GM18867 (cell line): ENCODE data around the gene PIEZO1.
"Not testable (repeated sequence)": the region's sequence is repeated elsewhere in the genome, so short reads cannot be mapped to it uniquely, and the experiment has no call there.

Experiments
- ATAC-seq: cut with Tn5 transposase; IDR thresholded peaks from one replicate; pipeline ENCODE4 v1.9.1; 2021; ENCODE audit warnings: mild to moderate bottlenecking, moderate library complexity; ENCODE audit not compliant: unreplicated experiment

PIEZO1 gene

DNA sequence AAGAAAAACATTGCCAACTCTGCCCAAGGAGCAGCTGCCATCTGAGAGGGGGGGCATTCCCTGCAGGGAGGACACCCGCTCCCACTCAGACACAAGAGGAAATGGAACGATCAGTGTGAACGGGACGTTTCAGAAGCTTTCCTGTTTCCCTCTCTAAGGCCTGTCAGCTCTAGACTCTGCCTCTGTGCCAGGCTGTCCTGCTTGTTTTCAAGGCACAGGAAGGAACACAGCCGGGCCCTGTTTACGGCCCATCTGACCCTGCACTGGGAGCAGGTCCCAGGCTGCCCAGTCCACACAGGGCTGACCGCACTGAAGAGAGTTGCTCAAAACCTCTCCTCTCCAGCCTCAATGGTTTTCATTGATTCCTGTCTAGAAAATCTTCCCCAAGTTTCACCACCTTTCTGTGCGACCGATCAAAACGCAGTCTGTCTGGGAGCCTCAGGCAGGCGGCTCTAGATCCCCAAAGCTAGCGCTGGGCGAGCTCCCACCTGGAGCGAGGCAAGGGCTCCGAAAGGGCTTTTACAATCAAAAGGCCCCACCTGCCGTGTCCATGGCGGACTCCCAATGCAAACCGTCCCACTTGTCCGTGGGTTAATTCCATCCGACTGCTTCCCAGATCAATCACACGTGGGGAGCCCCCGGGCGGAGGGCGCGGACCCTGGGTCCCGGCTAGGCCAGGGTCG lies 1.5 kb downstream of the PIEZO1 start:
- ATAC-seq: no peak

DNA sequence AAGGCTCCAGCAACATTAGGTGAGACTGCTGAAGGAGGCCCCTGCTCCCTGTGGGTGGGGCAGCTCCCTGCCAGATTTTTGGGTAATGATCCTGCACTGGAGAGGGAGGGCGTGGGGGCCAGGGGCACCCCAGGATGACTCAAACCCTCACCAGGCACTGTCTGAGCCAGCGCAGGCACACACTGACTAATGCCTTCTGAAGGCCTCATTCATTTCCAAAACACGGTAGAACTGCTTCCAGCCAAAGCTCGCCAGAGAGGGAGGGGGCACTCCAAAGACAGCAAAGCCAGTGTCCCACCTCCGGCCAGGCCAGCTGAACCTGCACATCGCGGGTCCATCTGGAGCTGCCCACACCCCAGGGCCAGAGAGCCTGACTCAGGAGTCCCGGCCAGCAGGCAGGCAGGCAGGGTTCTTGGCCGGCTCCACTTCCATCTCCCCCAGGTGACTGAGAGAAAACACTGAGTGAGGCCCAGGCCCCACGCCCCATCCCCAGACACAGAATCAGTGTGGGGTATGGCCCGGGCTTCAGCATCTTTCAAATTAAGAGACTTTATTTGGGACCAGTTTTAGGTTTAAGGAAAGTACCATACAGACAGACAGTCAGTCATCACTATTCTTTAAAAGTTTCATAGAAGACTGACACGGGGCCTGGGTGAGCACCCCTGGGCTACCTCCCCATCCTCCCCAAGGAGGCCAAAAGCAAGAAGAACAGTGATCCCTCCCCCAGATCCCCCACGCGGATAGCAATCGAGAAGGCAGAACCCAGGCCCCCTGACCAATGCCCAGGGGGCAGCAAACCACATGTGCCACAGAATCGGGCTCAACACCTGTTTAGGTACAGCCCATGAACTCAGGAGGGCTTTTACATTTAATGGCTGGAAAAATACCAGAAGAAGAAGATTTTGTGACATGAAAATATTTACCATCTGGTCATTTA lies 2.3 kb downstream of the PIEZO1 start:
- ATAC-seq: no peak

DNA sequence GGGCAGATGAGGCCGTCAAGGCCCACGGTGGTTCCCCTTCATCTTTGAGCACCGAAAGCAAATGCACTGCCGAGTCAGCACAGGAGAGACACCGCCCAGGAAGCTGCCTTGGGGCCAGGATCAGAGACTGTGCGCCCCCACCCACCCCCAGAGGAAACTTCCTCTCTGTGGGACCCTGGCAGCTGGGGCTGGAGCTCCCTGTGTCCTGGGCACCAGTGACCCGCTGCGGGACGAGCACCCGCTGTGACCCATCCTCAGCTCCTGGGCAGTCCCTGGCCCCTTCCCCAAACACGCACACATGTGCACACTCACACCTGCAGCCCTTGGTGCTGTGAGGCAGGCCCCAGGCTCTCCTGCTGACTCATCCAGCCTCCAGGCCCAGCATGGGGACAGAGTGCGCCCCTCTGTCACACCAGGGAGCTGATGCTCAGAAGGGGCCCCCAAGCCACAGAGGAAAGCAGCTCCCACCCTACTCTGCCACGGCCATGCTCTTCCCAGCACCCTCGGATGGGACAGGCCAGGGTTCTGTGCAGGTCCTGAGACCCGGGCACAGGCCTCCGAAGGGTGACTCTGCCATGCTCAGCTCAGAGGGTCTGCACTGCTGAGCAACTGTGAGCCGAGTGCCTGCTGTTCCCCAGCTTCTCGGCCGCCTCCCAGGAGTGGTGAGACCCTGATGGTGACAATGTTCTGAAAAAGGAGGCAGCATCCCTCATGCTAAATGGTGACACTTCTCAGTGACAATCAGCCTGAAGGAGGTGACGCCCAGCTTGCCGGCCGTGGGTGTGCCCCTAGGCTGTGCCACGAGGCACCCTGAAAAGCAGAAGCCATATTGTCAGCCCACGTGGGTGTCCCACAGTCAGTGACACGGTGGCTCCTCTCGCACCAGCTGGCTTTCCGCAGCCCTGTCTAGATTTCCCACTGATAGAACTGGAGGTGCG lies 3.6 kb downstream of the PIEZO1 start:
- ATAC-seq: no peak

DNA sequence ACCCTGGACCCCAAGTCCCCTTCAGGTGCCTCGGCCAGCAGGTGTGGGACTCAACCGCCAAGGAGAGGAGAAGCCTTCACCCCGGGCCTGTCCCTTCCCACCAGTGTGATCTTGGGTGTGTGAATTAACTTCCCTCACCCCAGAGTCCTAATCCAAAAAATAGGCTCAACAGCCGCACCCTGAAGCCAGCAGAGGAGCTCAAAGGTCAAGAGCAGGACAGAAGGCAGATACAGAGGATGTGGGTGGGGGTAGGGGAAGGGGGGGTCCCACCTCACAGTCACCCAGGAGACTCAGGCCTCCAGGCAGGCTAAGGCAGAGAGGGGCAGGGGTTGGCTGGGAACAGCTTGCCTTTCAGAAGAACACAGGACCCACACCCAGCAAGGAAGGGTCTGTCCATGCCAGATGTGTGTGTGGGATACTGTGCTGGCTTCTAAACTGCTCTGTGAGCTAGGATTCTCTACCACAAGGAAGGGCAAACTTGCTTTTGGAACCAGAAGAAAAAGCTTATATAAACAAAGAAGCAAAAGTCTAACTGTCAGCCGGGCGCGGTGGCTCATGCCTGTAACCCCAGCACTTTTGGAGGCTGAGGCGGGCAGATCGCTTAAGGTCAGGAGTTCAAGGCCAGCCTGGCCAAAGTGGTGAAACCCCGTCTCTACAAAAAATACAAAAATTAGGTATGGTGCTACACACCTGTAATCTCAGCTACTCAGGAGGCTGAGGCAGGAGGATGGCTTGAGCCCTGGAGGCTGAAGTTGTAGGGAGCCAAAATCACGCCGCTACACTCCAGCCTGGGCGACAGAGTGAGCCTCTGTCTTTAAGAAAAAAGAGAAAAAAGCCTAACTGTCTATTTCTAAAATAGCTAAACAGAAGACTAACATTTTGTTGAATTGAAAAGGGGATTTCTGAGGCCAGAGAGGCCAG lies 4.6 kb downstream of the PIEZO1 start:
- no peak for ATAC-seq

DNA sequence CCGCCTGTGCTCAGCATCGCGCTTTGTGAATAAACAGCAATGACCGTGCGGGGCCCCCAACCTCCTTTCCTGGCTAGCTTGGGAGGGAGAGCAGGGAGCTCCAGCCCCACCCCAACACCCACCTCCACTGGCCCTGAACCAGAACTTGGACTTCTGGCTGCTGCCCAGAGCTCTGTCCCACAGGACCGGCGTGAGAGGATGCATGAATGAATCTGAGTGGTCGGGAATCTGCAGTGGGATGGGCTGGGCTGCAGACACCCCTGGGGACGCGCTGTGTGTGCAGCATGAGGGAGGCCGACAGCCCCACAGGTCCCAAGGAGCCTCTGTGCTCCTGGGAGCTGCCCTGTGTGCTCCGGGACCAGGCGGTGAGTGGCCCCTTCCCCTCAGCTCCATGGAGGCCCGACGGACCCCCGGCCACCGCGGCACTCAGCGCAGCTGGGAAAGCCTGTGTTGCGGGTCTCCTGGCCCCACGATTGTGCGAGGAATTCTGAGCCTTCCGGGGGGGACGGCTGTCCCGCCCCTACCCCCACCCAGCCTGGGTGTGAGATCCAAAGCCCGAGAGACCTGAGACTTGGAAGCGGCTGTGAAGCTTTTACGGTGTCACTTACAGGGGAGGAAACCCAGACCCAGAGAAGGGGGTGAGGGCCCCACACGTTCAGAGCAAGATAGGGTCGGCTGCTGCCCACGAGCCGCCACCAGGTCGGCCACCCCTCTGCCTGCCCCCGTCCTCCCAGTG lies 5.4 kb downstream of the PIEZO1 start:
- no peak for ATAC-seq

DNA sequence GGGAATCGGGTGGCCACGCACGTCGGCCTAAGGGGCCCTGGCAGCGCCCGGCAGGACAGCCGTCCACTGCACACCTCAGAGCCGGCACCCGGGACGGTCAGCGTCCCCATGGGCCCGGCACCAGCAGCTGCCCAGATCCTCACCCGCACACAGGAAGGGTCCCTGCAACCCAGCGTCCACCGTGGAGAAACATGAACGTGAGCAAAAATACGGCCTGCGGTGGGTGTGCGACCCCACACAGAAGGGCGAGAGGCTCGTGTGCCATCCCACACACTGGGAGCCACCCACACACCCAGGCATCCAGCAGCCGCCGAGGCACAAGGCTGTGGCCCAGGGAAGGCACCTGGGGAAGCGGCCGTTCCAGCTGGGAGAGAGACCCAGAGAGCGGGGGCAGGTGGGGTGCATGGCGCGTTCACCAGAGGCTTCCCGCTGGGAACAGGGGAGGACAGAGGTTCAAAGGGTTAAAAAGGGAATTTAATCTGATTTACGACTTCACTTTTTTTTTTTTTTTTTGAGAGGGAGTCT lies 6.4 kb downstream of the PIEZO1 start:
- ATAC-seq: no peak

DNA sequence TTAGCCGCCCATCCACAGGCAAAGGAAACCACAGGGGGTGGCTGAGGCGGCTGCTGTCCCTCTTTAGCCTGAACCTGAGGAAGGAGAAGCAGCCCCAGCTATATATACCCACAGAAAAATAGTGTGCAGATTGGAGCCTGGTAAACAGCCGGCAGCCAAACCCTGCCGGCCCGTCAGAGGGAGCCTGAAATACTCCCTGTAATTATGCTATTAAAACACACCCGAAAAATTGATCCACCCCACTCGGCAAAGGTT lies 6.8 kb downstream of the PIEZO1 start:
- no peak for ATAC-seq

DNA sequence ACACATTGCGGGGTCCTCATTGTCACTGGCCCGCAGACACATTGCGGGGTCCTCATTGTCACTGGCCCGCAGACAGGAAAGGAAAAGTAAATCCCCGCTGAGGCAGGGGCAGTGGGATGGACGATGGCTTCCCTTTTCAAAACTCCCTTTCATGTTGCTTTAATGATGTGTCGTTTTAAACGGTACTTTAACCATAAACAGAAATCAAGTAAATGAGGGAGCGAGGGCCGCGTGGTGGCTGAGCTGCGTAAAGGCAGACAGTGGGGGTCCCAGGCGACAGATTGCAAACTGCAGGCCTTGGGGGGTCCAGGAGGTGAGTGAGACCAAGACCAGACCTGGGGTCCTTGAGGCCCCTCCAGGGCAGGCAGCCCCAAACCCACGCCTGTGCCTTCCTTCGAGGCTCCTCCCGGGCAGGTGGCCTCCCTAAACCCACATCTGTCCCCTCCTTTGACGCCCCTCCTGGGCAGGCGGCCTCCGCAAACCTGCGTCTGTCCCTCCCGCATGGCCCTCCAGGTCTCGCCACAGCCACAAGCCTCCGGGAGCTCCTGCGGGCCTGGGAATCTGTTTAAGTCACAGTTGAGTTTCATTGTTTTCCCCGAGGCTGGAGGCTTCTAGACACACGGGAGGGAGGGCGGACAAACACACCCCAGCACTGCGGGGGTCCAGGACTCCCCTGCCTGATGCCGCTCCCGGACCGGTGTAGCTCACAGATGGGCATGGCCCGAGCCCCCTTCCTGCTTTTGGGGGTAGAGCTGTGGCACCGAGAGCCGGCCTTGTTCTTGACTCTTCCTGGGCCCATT lies 7.3 kb downstream of the PIEZO1 start:
- ATAC-seq: no peak

DNA sequence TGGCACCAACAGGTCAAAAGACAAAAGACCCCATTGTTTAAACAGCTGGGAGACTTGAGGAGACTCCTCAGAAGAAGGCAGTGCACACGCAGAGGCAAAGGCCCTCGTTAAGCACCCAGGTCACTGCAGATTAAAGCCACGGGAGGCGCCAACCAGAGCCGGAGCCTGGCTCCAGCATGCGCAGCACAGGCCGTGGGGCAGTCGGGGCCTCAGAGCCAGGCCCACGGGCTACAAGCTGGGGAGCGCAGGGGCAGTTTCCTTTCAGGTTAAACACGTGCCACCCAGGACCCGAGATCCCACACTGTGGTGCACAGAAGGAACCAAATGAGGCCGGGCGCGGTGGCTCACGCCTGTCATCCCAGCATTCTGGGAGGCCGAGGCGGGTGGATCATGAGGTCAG lies 9.2 kb downstream of the PIEZO1 start:
- ATAC-seq: no peak

DNA sequence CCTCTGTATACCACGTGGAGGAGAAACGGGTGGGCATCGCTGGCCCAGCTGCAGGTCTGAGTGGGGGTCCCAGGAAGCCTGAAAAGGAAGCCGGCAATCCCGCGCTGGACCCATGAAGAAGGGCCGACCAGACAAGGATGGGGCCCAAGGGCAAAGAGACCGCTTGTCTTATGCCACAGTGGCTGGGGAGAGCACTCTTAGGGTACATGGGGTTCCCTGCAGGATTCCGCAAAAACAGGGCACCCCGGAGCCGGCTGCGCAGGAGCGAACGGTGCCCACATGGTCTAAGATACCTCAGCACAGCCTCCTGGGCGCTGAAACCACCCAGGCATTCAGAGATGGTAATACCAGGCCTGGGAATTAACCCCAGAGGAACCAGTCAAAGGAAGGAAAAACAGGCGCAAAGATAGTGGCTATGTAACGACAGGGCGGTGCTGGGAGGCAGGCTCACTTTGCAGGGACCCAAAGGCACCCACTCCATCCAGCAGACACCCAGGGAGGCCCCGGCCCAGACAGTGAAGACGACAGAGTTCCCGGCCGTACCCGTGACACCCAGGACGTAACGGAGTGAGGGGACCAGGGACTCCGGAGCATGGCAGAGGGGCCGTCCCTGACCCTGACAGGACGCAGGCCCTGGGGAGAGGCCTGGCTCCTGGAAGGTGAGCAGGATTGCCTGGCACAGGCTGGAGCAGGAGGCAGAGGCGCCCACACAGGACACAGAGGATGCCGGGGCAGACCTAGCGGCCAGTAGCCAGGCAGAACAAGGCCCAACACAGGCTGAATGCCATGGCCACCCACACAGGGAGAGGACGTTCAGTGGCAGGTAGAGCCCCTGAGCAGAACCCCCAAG lies 10.3 kb downstream of the PIEZO1 start:
- no peak for ATAC-seq

DNA sequence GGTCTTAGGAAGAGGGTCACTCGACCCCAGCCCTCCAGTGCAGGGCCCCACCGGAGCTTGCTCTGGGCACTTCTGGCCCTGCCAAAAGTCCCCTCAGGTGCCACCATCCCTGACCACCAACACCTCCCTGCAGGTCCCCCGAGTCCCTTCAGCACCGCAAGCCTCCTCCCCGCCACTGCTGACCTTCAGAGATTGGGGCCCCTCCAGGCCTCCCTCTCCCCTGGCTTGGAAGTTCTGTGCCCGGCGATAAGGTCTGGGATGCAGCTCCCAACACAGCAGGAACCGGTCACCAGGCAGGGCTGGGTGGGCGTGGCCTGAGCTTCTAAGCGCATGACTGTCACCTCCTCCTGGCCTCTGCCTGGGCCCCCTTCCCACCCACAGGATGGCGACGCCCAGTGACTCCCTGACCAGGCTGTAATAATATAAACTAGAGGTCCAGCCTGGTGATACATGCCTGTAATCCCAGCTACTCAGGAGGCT lies 11.2 kb downstream of the PIEZO1 start:
- no peak for ATAC-seq

DNA sequence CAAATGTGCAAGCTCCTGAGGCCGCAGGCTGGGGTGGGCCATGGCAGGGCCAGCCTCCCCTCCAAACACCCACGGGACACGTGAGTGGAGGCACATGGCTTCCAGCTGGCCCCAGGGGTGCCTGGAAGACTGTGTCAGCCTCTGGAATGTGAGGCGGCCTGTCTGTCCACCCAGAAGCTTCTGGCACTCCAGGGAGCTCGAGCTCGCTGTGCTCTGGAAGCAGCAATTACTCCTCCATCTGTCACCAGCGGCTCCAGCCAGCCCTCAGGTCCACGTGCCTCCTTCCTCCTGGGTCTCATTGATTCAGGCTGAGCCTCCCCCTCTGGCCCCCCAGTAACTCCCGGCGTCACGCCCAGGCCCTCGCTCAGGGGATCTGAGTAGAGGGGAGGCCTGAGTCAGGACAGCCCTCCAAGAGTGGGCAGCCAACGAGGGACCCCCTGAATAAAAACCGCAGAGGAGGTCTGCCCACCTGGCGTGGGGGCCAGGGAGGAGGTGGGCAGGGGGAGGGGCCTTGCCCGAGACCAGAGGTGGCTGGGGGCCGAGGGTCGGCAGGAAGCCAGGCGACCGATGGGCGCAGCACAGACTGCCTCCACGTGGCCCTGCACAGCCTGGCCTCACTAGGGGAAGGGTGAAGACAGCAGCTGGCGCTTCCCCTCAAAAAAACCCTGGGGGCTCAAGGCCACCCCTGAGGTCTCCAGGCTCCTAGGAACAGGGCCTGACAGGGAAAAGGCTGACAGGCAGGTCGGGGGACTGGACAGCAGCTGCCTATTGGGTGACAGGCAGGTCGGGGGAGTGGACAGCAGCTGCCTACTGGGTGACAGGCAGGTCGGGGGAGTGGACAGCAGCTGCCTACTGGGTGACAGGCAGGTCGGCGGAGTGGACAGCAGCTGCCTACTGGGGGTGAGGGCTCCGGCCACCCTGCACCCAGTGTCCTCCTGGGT lies 11.9 kb downstream of the PIEZO1 start:
- ATAC-seq: no peak

DNA sequence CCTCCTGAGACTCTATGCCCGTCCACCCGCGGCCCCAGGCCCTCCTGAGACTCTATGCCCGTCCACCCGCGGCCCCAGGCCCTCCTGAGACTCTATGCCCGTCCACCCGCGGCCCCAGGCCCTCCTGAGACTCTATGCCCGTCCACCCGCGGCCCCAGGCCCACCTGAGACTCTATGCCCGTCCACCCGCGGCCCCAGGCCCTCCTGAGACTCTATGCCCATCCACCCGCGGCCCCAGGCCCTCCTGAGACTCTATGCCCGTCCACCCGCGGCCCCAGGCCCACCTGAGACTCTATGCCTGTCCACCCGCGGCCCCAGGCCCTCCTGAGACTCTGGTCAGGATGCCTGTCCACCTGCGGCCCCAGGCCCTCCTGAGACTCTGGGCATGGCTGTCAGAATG lies 13.2 kb downstream of the PIEZO1 start:
- not testable (repeated sequence) for ATAC-seq

DNA sequence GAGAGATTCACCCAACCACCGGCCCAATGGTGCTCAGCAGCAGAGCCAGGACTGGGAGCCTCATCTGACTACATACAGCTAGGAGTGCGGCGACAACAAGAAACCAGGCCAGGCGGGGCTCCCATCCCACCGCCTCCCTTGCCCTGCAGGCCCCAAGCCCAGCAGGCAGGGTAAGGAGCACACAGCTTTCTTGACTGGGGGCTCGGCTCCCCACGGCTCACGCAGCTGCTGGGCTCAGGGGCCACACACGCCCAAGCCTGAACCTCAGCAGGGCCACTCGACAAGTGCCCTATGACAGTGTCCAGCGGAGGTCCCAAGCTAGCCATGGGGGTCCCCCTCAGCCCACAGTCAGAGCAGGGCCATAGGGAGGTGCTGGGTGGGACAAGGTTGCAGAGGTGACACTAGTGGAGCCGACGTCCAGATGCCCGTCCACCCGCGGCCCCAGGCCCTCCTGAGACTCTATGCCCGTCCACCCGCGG lies 13.7 kb downstream of the PIEZO1 start:
- ATAC-seq: no peak

DNA sequence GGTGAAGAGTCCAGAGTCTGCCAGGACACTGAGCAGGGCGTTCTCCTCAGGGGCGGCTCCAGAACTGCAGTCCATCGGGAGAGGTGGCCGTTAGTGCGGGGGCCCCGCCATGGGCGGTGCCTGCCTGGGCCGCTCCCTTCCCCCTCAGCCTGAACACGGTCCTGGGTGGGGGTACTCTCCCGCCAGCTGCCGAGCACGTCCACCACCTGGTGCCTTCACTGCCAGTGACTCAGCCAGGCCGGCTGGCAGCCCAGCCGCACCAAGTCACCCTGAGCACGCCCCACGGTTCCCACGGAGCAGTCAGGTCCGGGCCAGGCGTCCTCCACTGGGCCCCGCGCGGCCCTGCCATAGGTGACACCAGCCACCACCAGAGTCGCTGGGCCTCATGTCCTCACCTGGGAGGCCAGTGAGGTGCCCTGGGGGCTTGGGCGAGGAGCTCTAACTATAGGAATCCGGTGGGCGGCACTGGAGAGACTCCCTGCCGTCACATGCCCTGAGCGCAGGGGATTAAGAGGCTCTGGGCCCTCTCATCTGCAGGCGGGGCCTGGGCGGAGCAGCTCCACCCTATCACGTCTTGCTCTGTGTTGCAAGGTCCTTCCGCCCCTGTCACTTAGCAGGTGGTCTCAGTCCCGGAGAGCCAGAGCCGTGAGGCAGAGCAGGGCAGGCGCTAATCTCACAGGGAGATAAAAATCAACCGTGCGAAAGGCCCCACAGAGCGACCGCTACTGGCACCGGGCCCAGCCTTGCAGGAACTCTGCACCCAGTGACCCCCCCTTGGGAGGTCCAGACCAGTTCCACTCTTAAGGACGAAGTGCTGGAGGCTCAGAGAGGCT lies 14.3 kb downstream of the PIEZO1 start:
- no peak for ATAC-seq
